PFSK-1 (cell line): ENCODE measurements around the gene CACNA1C.

Experiments used
- FOXP2 ChIP-seq: optimal IDR thresholded peaks from 2 replicates; pipeline ENCODE3; 2011; ENCODE audit warnings: borderline replicate concordance, control low read depth, inconsistent platforms; ENCODE audit not compliant: insufficient read depth; ENCODE audit errors: extremely low read length, extremely low read depth
- POLR2AphosphoS5 ChIP-seq: IDR thresholded peaks from 2 replicates; pipeline ENCODE4 v1.6.1; 2012; ENCODE audit warnings: low read depth, mild to moderate bottlenecking, control low read depth, low read length, moderate library complexity
- SIN3A ChIP-seq: IDR thresholded peaks from 2 replicates; pipeline ENCODE4 v1.6.1; 2012; ENCODE audit warnings: mild to moderate bottlenecking, low read length, moderate library complexity, borderline replicate concordance; ENCODE audit not compliant: insufficient read depth
- TAF1 ChIP-seq: IDR thresholded peaks from 2 replicates; pipeline ENCODE4 v1.6.1; 2012; ENCODE audit warnings: low read length, control low read depth, borderline replicate concordance; ENCODE audit not compliant: insufficient read depth
- TF ChIP-seq, protein P1 (sequence below), 2 experiments: IDR thresholded peaks; 2 replicates each; pipeline versions ENCODE4 v1.6.1 to v1.8.0; 2011 to 2012; ENCODE audit warnings: low read depth in 2 of 2, low read length in 2 of 2, control low read depth in 1 of 2, inconsistent platforms in 1 of 2, mild to moderate bottlenecking in 1 of 2, moderate library complexity in 1 of 2; ENCODE audit not compliant: insufficient read depth in 1 of 2

CACNA1C gene

DNA sequence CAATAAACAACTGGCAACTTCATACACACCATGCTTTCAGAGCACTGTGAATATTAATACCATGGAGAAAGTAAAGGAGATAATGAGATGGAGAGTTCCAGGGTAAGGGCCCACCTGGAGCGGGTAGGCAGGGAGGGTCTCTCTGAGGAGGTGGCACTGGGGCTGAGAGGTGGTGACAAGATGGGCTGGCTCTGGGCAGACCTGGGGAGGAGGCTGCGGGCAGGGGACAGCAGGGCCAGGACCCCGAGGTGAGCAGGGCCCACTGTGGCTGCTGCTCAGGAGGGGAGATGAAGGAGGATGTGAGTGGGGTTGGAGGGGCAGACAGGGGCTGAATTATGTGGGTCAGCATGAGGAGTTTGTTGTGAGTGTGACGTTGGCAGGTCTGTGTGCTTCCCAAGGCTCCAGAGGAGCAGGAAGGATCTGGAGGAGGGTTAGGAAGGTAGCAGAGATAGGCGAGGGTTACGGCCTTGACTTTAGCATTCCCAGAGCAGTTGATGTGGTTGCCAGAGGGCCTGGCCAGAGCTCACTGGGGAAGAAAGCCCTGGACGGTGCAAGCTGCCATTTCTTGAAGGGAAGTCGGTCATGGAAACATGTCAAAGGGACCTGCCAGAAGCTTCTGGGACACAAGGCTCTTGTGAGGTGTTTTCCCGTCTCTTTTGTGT lies 88.2 kb downstream of the CACNA1C start:
- TF ChIP-seq TAF1, result no peak

DNA sequence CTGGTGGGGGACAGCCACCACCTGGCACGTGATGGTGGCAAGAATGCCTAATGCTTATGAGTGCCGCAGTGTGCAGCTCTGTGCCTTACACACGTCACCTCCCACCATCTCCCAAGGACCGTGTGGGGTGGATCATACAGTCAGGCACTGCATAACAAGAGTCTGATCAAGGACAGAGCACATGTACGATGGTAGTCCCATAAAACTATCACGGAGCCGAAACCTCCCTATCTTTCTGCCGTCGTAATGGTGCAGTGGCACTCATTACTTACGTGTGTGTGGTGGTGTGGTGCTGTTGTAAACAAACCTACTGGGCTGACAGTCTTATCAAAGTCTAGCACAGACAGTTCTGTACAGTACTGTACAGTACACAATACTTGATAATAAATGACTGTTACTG lies 89.3 kb downstream of the CACNA1C start:
- TF ChIP-seq SIN3A, result no peak
- no peak for TF ChIP-seq TAF1
- no peak for TF ChIP-seq POLR2AphosphoS5
- no peak for TF ChIP-seq FOXP2
- TF ChIP-seq, protein P1, sequence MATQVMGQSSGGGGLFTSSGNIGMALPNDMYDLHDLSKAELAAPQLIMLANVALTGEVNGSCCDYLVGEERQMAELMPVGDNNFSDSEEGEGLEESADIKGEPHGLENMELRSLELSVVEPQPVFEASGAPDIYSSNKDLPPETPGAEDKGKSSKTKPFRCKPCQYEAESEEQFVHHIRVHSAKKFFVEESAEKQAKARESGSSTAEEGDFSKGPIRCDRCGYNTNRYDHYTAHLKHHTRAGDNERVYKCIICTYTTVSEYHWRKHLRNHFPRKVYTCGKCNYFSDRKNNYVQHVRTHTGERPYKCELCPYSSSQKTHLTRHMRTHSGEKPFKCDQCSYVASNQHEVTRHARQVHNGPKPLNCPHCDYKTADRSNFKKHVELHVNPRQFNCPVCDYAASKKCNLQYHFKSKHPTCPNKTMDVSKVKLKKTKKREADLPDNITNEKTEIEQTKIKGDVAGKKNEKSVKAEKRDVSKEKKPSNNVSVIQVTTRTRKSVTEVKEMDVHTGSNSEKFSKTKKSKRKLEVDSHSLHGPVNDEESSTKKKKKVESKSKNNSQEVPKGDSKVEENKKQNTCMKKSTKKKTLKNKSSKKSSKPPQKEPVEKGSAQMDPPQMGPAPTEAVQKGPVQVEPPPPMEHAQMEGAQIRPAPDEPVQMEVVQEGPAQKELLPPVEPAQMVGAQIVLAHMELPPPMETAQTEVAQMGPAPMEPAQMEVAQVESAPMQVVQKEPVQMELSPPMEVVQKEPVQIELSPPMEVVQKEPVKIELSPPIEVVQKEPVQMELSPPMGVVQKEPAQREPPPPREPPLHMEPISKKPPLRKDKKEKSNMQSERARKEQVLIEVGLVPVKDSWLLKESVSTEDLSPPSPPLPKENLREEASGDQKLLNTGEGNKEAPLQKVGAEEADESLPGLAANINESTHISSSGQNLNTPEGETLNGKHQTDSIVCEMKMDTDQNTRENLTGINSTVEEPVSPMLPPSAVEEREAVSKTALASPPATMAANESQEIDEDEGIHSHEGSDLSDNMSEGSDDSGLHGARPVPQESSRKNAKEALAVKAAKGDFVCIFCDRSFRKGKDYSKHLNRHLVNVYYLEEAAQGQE (IDR thresholded peaks at IDR 0.05; ENCODE audit: insufficient read depth in 1 of 2, low read depth in 2 of 2, low read length in 2 of 2), result no peak

DNA sequence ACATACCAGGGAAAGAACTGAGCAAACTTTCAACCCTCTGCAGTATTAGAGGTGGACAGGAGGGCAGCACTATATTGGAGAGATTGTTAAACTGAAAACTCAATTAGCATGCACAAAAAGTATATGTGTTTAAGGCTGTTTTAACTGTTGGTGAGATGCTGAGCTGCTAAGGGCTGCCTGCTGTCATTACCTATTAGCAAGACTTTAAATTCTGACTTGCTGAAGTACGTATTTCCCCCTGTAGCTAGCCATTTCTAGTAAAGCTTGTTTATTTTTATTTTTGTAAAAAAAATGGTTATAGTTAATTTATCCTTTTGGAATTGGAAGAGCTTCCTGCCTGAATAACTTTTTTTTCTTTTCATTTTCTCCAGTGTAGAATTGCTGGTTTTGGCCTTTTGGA lies 92.2 kb downstream of the CACNA1C start:
- TF ChIP-seq FOXP2 (no peak), POLR2AphosphoS5 (no peak), TAF1 (no peak), SIN3A (no peak)
- TF ChIP-seq, protein P1 (IDR thresholded peaks at IDR 0.05; ENCODE audit: insufficient read depth in 1 of 2, low read depth in 2 of 2, low read length in 2 of 2), result no peak

DNA sequence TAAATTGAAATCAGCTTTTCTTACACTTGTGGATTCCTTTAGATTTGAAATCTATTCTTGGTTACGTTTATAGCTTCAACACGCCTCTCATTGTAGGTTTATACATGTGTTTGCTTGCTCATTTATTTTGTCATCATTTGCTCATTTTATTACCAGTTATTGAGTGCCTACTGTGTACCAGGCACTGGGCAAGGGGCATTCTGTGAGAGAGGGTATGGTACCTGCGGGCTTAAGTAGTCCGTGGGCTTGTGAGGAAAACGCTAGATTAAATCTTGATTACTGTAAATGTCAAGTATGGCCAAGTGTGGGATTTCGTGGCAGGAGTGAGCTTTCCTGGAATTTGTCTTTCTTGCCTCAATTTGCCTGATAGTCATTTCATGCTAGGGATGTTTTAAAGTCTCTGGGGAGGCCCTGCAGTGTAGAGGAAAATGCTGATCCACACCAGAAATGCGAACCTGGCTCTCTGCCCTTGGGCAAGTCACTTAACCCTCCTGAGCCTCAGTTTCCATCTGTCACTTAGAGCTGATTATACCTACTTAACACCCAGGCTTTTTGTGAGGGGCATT lies 92.7 kb downstream of the CACNA1C start:
- TF ChIP-seq POLR2AphosphoS5, result no peak
- TF ChIP-seq SIN3A, result no peak
- TF ChIP-seq, protein P1 (IDR thresholded peaks at IDR 0.05; ENCODE audit: insufficient read depth in 1 of 2, low read depth in 2 of 2, low read length in 2 of 2), result no peak
- TF ChIP-seq FOXP2, result no peak
- TF ChIP-seq TAF1, result no peak

DNA sequence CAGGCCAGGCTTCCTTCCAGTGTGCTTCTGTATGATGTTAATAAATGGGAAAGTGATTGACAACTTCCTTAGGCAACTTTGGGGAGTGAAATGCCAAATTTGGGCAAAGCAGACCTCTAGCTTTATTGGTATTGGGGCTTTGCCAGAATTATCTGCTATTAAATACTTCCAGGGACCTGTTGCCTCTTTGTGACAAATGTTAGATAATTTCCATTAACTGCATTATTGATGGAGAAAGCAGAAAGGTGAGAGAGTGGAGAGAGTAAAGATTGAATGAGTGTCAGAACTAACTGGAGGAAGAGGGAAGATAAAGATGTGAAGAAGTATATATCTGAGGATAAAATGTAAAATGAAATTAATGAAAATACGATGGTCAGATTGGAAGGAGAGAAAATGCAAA lies 94.5 kb downstream of the CACNA1C start:
- TF ChIP-seq FOXP2 (no peak), TAF1 (no peak), POLR2AphosphoS5 (no peak), SIN3A (no peak)
- TF ChIP-seq, protein P1 (IDR thresholded peaks at IDR 0.05; ENCODE audit: insufficient read depth in 1 of 2, low read depth in 2 of 2, low read length in 2 of 2), result no peak
